Measurements from ENCODE around the gene CHRNB2. TPM values are rescaled to one million over a fixed set of nuclear protein-coding genes. Genes with fewer than 3 reads are reported as not detected.

Gene CHRNB2
- polyA plus RNA-seq, 1 donor (not counting 4 experiments of a cell fraction or from before 2014, with no cell fraction given) = 0.09 TPM

DNA sequence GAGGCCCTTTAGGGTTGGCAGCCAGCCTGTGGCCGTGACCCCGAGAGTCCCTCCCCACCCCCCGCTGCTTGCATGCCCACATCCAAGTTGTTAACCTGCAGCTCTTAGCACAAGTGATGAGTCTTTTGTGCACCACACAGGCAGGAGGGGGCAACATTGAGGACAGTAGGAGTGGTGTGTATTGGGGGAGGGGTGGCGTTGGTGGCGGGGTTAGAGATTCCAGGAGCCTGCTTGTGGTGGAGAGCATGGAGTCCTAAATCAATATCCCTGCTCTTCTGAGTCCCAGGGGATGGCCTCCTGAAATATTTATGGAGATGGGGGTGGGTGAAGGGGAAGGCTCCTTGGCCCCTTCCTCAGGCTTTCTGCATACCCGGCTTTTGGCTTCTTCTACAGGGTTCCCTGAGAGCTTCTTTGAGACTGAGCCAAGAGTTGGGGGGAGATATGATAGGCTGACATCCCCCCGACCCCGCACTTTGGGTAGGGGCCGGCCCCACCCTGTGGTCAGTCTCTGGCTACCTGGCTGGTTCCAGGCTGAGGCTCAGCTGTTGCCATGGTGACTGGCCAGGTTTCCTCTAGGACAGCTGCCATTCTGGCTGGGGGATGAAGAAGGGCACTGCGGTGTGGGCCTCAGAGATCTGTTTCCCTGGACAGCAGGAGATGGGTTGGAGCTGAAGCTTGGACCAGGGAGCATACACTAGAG lies 5.0 kb downstream of the CHRNB2 start:
- no peak for DNase-seq (ENCODE audit: low read depth, low spot score)
- no peaks in the 10 kb centered on the region for H4K20me1 ChIP-seq (ENCODE audit: control insufficient read depth, extremely low read depth, insufficient read depth, low read length)
- no peak overlapping the region for H3K4me2 ChIP-seq (ENCODE audit: control insufficient read depth, extremely low read depth, insufficient read depth, low read depth, low read length)
- H3K27ac ChIP-seq (ENCODE audit: control insufficient read depth, insufficient read depth, low read length) = no peak overlapping the region
- peaks cover 0 to 2% of the 10 kb centered on the region in 2 experiments for H3K36me3 ChIP-seq (ENCODE audit: control insufficient read depth in 2 of 2, extremely low read depth in 1 of 2, insufficient read depth in 2 of 2, low read length in 2 of 2)
- no peak for FAIRE-seq
- no peak overlapping the region for H3K9ac ChIP-seq (ENCODE audit: control insufficient read depth, extremely low read depth, insufficient read depth, low read length)
- TF ChIP-seq, protein P1, sequence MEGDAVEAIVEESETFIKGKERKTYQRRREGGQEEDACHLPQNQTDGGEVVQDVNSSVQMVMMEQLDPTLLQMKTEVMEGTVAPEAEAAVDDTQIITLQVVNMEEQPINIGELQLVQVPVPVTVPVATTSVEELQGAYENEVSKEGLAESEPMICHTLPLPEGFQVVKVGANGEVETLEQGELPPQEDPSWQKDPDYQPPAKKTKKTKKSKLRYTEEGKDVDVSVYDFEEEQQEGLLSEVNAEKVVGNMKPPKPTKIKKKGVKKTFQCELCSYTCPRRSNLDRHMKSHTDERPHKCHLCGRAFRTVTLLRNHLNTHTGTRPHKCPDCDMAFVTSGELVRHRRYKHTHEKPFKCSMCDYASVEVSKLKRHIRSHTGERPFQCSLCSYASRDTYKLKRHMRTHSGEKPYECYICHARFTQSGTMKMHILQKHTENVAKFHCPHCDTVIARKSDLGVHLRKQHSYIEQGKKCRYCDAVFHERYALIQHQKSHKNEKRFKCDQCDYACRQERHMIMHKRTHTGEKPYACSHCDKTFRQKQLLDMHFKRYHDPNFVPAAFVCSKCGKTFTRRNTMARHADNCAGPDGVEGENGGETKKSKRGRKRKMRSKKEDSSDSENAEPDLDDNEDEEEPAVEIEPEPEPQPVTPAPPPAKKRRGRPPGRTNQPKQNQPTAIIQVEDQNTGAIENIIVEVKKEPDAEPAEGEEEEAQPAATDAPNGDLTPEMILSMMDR (optimal IDR thresholded peaks at IDR 0.05 in 1 of 3, IDR thresholded peaks at IDR 0.05 in 1 of 3, conservative IDR thresholded peaks at IDR 0.05 in 1 of 3; ENCODE audit: extremely low read depth in 1 of 3, insufficient read depth in 2 of 3, low read length in 3 of 3) = no peak
- no peak for TF ChIP-seq EZH2 (IDR thresholded peaks at IDR 0.05; ENCODE audit: low read length)
- no peaks in the 10 kb centered on the region for H3K79me2 ChIP-seq (ENCODE audit: control insufficient read depth, insufficient read depth, low read length)
- H3K4me3 ChIP-seq (ENCODE audit: control insufficient read depth in 2 of 3, extremely low read depth in 1 of 3, insufficient read depth in 2 of 3, low read depth in 1 of 3, low read length in 3 of 3) = no peak overlapping the region
- peaks cover 8% of the 10 kb centered on the region for H3K27me3 ChIP-seq (ENCODE audit: control insufficient read depth, extremely low read depth, insufficient read depth, low read length)
- peaks cover 3% of the 10 kb centered on the region for H3K4me1 ChIP-seq (ENCODE audit: control insufficient read depth, extremely low read depth, insufficient read depth, low read length)
- dilution Hi-C loops (cut with MboI; ENCODE audit: extremely low pct_ligation_motif_present, low sequenced_read_pairs) = no loop called here
- H3K9me3 ChIP-seq (ENCODE audit: control insufficient read depth, low read depth, low read length) = no peaks in the 10 kb centered on the region
- H2AFZ ChIP-seq (ENCODE audit: control insufficient read depth, low read length) = no peak overlapping the region
- H3K9me1 ChIP-seq (ENCODE audit: control insufficient read depth, extremely low read depth, insufficient read depth, low read length) = no peaks in the 10 kb centered on the region

DNA sequence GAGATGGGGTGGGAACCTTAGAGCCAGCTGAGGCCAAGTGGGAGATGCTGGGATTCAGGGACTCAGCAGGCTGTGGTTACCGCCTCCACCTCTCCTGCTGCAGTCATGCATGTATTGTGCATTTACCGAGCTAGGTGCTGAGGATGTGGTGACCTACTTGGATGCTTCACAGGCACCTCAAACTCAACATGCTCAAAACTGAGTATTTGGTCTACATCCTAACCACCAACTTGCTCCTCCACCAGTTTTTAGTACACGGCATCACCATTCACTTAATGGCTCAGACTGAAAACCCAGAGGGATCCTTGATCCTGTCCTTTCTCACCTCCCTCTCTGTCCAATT lies 5.6 kb downstream of the CHRNB2 start:
- H4K20me1 ChIP-seq (ENCODE audit: control insufficient read depth, extremely low read depth, insufficient read depth, low read length) = no peaks in the 10 kb centered on the region
- H2AFZ ChIP-seq (ENCODE audit: control insufficient read depth, low read length) = no peak overlapping the region
- no peak for TF ChIP-seq EZH2 (IDR thresholded peaks at IDR 0.05; ENCODE audit: low read length)
- TF ChIP-seq, protein P1 (optimal IDR thresholded peaks at IDR 0.05 in 1 of 3, IDR thresholded peaks at IDR 0.05 in 1 of 3, conservative IDR thresholded peaks at IDR 0.05 in 1 of 3; ENCODE audit: extremely low read depth in 1 of 3, insufficient read depth in 2 of 3, low read length in 3 of 3) = no peak
- no peaks in the 10 kb centered on the region for H3K9me3 ChIP-seq (ENCODE audit: control insufficient read depth, low read depth, low read length)
- no peak overlapping the region for H3K27ac ChIP-seq (ENCODE audit: control insufficient read depth, insufficient read depth, low read length)
- no peaks in the 10 kb centered on the region for H3K79me2 ChIP-seq (ENCODE audit: control insufficient read depth, insufficient read depth, low read length)
- no peak for DNase-seq (ENCODE audit: low read depth, low spot score)
- H3K4me1 ChIP-seq (ENCODE audit: control insufficient read depth, extremely low read depth, insufficient read depth, low read length) = peaks cover 1% of the 10 kb centered on the region
- no peak overlapping the region for H3K4me3 ChIP-seq (ENCODE audit: control insufficient read depth in 2 of 3, extremely low read depth in 1 of 3, insufficient read depth in 2 of 3, low read depth in 1 of 3, low read length in 3 of 3)
- H3K4me2 ChIP-seq (ENCODE audit: control insufficient read depth, extremely low read depth, insufficient read depth, low read depth, low read length) = no peak overlapping the region
- FAIRE-seq = no peak
- H3K36me3 ChIP-seq (ENCODE audit: control insufficient read depth in 2 of 2, extremely low read depth in 1 of 2, insufficient read depth in 2 of 2, low read length in 2 of 2) = peaks cover 0 to 6% of the 10 kb centered on the region in 2 experiments
- H3K27me3 ChIP-seq (ENCODE audit: control insufficient read depth, extremely low read depth, insufficient read depth, low read length) = peaks cover 5% of the 10 kb centered on the region
- dilution Hi-C loops (cut with MboI; ENCODE audit: extremely low pct_ligation_motif_present, low sequenced_read_pairs) = no loop called here
- H3K9me1 ChIP-seq (ENCODE audit: control insufficient read depth, extremely low read depth, insufficient read depth, low read length) = no peaks in the 10 kb centered on the region
- no peak overlapping the region for H3K9ac ChIP-seq (ENCODE audit: control insufficient read depth, extremely low read depth, insufficient read depth, low read length)
